HG02610 (cell line): ENCODE results near the gene CFAP299.
"Not testable (repeated sequence)": the region's sequence is repeated elsewhere in the genome, so short reads cannot be mapped to it uniquely, and the experiment has no call there.

ENCODE experiments used
- ATAC-seq: cut with Tn5 transposase; IDR thresholded peaks from one replicate; pipeline ENCODE4 v1.9.1; 2021; ENCODE audit warnings: mild to moderate bottlenecking, moderate library complexity; ENCODE audit not compliant: unreplicated experiment

CFAP299 gene

DNA sequence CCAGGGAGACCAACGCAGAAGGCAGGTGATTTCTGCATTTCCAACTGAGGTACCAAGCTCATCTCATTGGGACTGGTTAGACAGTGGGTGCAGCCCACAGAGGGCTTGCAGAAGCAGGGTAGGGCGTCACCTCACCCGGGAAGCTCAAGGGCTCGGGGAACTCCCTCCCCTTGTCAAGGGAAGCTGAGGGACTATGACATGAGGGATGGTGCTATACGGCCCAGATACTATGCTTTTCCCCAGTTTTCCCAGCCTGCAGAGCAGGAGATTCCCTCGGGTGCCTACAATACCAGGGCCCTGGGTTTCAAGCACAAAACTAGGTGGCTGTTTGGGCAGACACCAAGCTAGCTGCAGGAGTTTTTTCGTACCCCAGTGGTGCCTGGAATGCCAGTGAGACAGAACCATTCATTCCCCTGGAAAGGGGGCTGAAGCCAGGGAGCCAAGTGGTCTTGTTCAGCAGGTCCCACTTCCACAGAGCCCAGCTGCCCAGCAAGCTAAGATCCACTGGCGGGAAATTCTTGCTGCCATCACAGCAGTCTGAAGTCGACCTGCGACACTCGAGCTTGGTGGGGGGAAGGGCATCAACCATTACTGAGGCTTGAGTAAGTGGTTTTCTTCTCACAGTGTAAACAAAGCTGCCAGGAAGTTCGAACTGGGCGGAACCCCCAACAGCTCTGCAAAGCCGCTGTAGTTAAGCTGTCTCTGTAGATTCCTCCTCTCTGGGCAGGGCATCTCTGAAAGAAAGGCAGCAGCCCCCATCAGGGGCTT is 103.9 kb downstream of the CFAP299 start:
- ATAC-seq, result not testable (repeated sequence)

DNA sequence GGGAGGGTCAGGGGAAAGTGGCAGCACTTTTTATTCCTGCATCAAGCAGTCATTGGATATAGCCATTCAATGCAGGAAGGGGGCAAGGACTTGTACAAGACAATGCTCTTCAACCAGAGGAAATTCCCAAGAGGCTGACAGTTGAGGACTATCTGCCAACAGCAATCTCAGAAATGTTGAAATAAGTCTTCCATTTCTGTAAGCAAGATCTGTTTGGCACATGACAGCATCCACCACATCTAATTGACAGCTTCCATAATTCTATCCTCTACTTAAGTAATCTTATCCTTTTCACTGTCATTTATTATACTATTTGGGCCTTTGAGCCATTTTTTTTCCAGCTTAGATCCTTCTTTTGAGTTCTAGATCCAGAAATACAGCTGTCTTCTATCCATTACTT is 110.7 kb downstream of the CFAP299 start:
- ATAC-seq, result no peak

DNA sequence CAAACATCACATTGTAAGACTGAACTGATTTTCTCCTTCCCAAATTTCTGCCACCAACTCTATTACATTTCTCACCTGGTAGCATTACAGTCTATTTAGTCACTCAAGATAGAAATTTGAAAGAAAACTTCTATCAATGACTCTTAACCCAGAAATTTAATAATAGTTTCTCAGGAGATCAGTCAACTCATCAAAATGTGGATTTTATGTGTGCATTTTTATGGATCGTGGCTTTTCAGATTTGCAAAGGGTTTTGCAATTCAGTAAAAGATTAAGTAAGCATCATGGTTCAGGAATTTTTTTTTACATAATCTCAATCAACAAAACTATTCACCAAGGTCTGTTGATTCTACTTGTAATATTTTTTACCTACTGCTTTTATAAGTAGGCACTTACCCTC is 111.1 kb downstream of the CFAP299 start:
- no peak for ATAC-seq

DNA sequence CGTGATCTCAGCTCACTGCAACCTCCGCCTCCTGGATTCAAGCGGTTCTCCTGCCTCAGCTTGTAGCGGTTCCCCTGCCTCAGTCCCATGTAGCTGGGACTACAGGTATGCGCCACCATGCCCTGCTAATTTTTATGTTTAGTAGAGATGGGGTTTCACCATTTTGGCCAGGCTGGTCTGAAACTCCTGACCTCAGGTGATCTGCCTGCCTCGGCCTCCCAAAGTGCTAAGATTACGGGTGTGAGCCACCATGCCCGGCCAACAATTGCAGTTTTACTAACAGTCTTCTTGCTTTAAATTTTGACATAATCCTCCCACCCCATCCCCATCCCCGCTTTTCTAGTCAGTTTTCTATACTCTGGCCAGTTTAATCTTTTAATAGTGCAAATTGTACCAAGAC is 112.0 kb downstream of the CFAP299 start:
- no peak for ATAC-seq

DNA sequence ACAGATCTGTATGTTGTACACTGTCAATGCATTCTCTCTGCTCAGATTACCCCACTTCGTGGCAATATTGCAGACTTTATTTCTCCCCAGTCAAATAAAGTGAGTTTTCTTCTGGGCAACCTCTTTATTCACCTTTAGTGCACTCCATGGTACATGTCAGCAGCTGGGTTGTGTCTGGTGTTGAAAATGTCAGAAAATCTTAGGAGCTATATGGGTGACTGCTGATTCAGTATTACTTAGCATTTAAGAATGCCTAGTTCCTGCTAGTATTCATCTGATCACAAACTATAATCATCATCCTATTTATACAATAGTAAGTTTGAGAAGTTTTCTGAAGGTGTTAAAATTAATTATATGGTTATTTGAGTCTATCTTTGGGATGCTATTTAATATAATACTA is 112.5 kb downstream of the CFAP299 start:
- no peak for ATAC-seq

DNA sequence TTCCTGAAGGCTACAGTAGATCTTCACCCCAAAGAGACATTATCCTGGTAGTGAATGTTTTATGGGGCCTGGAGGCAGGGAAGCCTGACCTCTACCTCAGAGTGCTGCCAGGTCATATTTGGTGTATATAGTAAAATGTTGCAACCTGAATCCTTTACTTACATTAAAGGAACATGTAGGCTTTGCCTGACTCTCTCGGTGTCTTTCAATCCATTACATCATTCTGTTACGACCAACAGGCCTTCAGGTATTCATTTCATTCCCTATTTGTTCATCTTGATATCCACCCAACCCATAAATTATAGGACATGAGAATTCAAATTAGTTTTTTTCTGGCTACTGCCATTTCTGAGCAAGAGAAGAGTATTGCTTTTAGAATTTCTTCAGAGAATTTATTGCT is 116.5 kb downstream of the CFAP299 start:
- no peak for ATAC-seq

DNA sequence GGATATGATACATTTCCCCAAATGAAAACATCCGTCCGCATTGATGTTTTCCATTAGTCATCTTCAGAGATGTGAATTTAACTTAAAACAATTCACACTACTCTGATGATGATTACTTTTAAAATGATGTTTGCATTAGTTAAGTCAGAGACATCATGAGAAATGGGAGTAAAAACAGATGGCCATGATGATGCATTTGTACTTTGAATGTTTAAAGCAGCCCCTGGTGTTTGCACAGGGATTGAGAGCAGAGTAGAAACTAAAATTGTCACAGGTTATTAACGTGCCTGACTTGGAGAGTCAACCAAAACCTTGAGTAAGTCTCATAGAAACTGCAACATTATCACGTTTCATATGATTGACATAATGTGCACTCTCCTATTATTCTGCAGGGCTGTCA is 117.2 kb downstream of the CFAP299 start:
- no peak for ATAC-seq

DNA sequence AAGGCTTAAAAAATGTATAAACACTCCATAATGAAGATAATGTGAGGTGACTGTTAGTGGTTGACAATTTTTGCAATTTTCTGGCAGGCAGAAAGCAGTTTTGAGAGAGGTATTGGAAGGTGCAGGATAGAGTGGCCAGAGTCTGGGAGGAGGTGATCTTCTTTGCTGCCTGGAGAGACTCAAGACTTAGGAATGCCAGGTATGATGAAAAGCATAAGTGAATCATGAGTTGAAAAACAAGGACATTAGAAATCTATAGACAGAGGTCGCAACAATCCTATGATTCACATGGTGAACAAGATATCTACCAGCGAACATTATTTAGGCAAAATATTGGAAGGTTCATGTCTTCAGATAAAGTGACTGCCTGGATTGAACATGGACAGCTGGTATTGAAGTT is 118.5 kb downstream of the CFAP299 start:
- no peak for ATAC-seq

DNA sequence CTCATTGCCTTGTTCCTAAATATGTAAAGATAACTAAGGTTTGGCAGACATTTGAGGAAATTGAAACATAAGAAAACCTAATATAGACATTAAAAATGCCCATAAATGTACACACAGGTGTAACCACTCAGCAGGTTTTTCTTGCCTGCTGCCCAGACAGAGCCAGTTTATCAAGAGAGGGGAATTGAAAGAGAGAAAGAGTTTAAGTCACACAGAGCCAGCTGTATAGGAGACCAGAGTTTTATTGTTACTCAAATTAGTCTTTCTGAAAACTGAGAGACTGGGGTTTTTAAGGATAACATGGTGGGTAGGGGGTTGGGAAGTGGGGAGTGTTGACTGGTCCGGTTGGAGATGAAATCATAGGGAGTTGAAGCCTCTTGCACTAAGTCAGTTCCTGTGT is 119.0 kb downstream of the CFAP299 start:
- ATAC-seq, result no peak

DNA sequence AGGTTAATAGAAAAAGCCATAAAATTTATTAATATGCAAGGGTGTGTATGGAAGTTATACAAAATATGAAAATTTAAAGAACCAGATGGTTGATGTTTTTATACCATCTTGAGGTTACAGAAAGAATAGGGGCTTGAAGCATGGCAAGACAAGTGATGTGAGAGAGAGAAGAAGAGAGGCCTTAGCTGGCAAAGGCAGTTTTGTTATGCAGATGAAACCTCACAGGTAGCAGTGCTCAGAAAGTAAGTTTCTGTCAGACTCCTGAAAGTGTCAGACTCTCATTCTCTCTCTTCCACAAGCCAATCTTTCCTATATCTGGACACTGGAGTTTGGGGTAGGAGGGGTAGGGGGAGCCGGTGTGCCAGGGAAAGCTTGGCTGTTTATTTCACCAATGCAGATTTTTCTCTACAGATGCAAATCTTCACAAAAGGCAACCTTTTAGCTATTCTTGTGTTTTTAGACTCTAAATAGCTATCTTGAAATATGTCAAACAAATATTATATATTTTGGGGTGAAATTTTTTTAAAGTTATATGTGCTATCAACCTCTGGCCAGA is 124.5 kb downstream of the CFAP299 start:
- no peak for ATAC-seq

DNA sequence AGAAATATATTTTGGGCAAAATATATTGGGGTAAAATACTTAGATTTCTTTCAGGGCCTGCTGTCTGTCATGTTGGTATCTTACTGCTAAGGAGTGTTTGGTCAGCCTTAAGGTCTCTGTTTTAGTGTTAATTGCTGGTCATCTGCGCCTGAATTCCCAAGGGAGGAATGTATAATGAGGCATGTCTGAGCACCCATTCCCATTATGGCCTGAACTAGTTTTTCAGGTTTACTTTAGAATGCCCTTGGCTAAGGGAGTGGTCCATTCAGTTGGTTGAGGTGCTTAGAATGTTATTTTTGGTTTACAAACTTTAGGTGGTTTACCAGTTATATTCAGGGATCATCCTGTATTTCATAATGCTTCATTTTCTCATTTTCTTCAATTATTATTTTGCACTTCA is 125.9 kb downstream of the CFAP299 start:
- no peak for ATAC-seq

DNA sequence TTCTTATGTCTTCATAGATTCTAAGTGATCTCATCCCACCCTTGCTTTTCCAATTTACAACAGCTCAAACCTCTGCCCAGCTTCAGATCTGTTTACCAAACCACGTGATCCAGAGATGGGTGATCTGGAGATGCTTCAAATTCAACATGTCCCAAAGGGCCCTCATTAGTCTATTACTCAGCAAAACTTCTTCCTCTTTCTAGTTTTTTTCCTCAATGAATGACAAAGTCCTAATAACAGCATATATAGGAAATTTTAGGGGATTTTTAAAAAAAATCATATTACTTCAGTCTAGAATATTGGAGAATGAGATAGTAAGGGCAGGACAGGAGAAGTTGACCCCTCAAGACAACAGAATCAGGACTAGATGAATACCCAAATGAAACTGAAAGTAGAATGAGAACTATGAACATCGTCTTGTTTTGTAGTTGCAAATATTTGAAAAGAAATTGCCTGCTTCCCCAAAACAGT is 127.1 kb downstream of the CFAP299 start:
- ATAC-seq, result no peak

DNA sequence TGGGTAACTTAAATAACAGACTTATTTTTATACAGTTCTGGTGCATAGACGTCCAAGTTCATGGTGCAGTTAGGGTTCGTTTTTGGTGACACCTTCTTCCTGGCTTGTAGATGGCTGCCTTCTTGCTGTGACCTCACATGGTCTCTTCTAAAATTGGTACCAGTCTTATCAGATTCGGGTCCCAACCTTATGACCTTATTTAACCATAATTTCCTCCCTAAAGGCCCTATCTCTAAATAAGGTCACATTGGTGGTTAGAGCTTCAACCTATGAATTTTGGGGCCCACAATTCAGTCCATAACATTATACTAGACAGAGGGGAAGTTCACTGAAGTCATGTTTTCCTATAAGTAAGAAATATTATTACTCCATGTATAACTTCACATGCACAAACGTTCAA is 128.0 kb downstream of the CFAP299 start:
- no peak for ATAC-seq

DNA sequence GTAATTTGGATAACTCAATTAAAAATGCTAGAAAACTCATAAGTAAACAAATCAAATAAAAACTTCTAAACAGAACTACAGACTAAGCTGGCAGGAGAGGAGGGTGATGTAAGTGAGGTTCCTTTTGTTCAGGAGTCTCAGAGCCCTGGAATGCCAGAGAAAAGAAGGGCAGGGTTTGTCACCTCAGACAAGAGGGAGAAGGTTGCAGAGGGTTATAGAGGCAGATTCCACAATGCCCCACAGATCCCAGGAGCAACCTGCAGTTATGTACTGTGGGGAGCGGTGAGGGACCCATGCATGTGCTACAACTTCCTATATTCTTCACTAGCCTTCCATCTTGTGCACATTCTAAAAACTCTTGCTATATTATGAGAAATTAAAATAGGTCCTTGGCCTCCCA is 129.7 kb downstream of the CFAP299 start:
- no peak for ATAC-seq

DNA sequence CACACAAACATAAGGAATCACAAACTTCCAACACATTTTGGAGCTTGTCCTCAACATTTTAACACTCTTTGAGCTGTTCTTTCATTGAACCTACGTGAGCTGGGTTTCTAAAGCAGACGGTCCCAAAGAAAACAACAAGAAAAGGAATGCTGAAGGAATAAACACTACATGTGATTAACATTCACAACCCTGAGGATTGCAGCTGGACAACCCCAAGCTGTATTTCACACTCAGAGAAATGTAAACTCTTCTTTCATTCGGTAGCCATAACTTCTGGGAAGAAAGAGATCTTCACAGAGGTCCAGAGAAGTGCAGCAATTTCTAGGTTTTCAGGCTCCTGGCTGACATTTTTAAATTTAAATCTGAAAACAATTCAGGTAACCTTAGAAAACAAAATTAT is 130.2 kb downstream of the CFAP299 start:
- ATAC-seq, result no peak

DNA sequence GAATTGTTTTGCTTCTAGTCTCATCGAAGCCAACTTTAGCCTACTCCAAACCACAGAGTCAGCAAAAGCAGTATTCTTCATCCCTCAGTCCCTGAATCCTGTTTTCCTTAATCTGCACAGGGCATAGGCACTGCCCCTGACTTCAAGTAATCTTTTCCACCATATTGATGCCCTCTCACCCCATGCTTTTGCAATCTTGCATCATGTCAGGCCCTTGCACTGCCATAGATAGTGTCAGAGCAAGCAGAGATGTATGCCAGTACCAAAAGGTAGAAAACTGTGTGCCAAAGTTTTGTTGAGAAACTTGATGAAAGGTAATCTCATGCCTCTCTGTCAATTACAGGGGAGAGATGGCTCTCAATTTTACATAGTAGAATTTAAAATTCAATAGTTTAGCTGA is 131.1 kb downstream of the CFAP299 start:
- ATAC-seq, result no peak

DNA sequence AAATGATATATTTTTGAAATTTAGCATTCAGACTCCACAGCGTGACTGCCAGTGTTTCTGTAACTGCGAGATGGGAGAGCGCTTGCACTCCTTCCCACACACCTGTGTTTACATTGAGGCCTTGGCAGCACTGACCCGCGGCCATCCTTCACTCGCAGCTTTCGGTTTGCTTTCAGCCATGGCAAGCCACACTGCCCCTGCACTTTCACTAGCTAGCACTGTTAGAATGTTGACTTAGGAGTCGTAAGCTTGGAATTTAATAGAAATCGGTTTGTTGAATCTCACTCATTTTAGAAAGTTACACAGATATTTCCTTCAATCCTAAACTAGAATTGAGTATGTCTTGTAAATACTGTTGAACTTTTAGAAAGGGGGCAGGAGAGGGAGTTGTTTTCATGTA is 136.2 kb downstream of the CFAP299 start:
- ATAC-seq, result no peak

DNA sequence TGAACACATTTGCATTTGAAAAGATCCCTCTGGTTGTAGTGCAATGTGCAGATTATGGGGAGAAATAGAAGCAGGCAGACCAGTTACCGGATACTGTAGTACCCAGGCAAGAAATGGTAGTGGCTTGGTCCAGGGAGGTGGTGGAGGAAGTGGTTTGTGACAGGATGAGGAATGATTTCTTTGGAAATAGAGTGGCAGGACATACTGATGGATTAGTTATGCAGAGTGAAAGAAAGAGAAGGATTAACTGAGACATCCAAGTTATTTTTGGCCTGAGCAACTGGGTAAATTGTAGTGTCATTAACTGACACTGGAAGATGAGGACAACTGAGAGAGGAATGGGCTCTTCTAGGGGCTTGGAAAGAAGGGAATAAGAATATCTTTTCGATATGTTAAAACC is 139.7 kb downstream of the CFAP299 start:
- no peak for ATAC-seq

DNA sequence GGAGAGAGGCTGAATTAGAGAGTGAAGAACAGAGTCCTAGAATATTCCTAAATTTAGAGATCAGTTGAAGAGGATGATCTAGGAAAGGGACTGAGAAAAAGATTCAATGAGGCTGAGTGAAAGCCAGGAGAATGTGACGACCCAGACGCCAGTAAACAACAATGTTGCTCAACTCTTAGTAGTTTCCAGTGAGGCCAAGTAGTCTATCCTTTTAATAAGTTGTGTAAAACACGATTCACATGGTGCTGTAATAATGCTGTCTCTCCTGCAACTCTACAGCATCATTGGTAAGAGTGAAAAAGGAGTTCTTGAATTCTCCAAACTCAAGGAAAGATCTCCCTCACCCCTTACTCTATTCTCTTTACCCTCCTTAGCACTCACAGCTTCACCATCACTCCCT is 140.3 kb downstream of the CFAP299 start:
- ATAC-seq, result no peak

DNA sequence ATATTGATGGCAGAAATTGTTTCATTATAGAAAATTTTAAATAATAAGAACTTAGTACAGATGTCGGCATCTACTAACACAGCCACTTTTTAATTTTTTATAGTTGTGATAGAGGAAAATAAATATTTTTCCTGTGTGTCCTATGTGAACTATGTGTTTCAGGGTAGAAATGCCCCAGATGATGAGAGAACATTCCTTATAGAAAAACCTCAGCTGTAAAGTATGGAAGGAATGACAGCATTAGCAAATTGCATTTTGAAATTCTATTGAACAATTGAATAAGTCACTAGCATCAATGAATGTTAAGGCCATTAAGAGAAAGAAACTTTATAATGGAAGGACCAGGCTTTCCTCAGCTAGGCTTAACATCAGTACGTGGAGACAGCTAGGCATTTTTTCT is 149.2 kb downstream of the CFAP299 start:
- no peak for ATAC-seq

DNA sequence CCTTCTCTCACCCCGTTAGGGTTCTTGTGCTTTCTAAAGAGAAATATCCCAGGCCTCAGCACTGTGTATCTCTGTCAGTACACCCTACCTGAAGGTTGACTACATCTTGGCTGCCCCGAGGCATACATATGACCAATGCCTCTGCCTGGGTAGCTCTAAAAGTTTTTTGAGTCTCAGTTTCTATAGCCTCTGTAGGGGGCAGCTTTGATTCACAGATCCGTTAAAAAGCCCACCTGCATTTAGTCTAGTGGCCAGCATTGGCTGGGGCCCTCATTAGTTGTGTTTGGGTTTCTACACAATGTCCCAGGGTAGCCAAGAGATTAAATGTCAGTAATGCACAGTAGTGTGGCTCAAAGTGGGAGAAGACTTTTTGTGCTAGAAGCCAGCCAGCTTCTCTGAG is 151.1 kb downstream of the CFAP299 start:
- ATAC-seq, result no peak

DNA sequence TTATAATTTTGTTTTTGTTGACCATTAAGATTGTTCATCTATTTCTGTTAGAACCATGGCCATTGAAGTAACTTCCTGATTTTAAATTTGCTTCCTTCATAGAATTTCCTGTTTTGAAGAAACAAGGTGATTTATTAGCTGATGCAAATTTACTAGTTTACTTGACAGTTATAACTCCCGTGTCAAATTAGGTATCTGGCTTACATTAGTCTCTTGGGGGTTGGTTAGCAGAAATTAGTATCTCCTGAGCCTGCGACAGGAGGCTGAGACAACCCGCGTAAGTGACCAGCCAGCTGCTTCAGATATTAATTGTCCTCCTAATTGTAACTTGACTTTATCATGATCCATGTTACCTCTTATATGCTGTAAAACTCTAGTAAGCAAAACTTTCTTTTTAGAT is 154.3 kb downstream of the CFAP299 start:
- ATAC-seq, result no peak

DNA sequence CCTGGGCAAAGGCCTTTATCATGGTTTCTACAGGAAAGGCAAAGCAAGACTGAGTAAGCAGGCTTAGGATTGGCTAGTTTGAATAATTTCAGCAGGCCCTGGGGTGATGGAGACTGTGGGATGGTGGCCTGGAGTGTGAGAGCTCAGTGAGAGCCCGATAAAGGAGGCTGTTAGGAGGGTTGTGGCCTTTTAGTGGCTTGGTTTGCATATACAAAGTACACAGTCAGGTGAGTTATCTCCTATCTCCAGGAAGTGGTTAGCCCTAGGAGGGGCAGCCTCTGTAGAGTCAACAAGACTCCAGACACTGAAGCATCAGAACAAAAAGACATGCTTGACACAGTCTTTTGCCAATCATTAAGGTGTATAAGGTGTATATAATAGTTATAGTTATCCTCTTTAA is 157.2 kb downstream of the CFAP299 start:
- ATAC-seq, result no peak
